Panc1 (cell line): Measurements from ENCODE around the gene FBXL3. TPM values are rescaled to one million over a fixed set of nuclear protein-coding genes. Genes with fewer than 3 reads are reported as not detected.
"Not testable (repeated sequence)": the region's sequence is repeated elsewhere in the genome, so short reads cannot be mapped to it uniquely, and the experiment has no call there.

Experiments used
- ATAC-seq: fragments of 200-7000 bp; cut with Tn5 transposase; 2 replicates; pipeline ENCODE4 v1.9.1; 2020; ENCODE audit warnings: mild to moderate bottlenecking, moderate library complexity
- BruUV-seq: library from RNA; stranded (reverse); fragments of 400-500 nt; replicated peaks from 2 replicates; lab custom pipeline; 2021; lab: Mats Ljungman, UMichigan
- CTCF ChIA-PET: fragments of 300-600 bp; sonication (Branson Sonifier 250); formaldehyde crosslinking; loops from one replicate; lab custom pipeline; 2022; ENCODE audit warnings: antibody characterized with exemption; lab: Charles Lee
- POLR2A ChIA-PET: fragments of 300-600 bp; sonication (Branson Sonifier 250); formaldehyde crosslinking; loops from one replicate; lab custom pipeline; 2022; ENCODE audit warnings: antibody characterized with exemption; lab: Charles Lee
- DNase-seq: peaks from one replicate; pipeline ENCODE4 v3.0.0-alpha.2; 2010; ENCODE audit warnings: low read depth, low spot score
- H3K27ac ChIP-seq: 2 replicates; pipeline ENCODE4 v1.5.1; 2011; ENCODE audit warnings: mild to moderate bottlenecking, low read length, inconsistent platforms
- H3K27me3 ChIP-seq: fragments of 200-500 bp; sonication (Bioruptor generic); 2 replicates; pipeline ENCODE4 v1.6.0; 2014; ENCODE audit warnings: low read length, inconsistent platforms; ENCODE audit not compliant: control insufficient read depth, insufficient read depth
- H3K36me3 ChIP-seq: fragments of 200-500 bp; sonication (Bioruptor generic); 2 replicates; pipeline ENCODE4 v1.5.1; 2014; ENCODE audit warnings: inconsistent platforms, mild to moderate bottlenecking, low read length, moderate library complexity; ENCODE audit not compliant: control insufficient read depth, insufficient read depth
- H3K4me1 ChIP-seq: 2 replicates; pipeline ENCODE4 v1.5.1; 2011; ENCODE audit warnings: inconsistent platforms, mild to moderate bottlenecking, low read length, moderate library complexity; ENCODE audit not compliant: control insufficient read depth, insufficient read depth
- H3K4me3 ChIP-seq, 2 experiments: 2 replicates each; pipeline ENCODE4 v1.5.1; 2011 to 2012; ENCODE audit warnings: low read depth in 2 of 2, low read length in 2 of 2, mild to moderate bottlenecking in 2 of 2, inconsistent platforms in 1 of 2, moderate library complexity in 1 of 2
- H3K9me3 ChIP-seq: fragments of 200-500 bp; sonication (Bioruptor generic); 2 replicates; pipeline ENCODE4 v1.5.1; 2014; ENCODE audit warnings: low read depth, mild to moderate bottlenecking, inconsistent platforms, low read length, moderate library complexity; ENCODE audit not compliant: control insufficient read depth, insufficient read depth
- CTCF ChIP-seq: fragments of 450-650 bp; IDR thresholded peaks from 2 replicates; pipeline ENCODE4 v1.5.1; 2017; ENCODE audit warnings: mild to moderate bottlenecking
- POLR2AphosphoS5 ChIP-seq: IDR thresholded peaks from 2 replicates; pipeline ENCODE4 v1.6.1; 2012; ENCODE audit warnings: mild to moderate bottlenecking, low read depth, low read length, moderate library complexity
- SIN3A ChIP-seq: IDR thresholded peaks from 2 replicates; pipeline ENCODE4 v1.6.1; 2012; ENCODE audit warnings: low read depth, mild to moderate bottlenecking, low read length, moderate library complexity, borderline replicate concordance; ENCODE audit not compliant: insufficient read depth
- TCF7L2 ChIP-seq: IDR thresholded peaks from 2 replicates; pipeline ENCODE4 v1.6.1; 2011; ENCODE audit warnings: mild to moderate bottlenecking, low read depth, low read length, inconsistent platforms
- in situ Hi-C: cut with HindIII; loops from 2 replicates; pipeline ENCODE4 v1.10.0; 2016; ENCODE audit warnings: low sequenced_read_pairs, low pct_unique_long_range_greater_than_20kb
- intact Hi-C: fragments of 100-400 bp; cut with micrococcal nuclease; formaldehyde crosslinking; loops from one replicate; pipeline ENCODE4 v1.10.0; 2022; ENCODE audit not compliant: unreplicated experiment
- total RNA-seq: library from RNA; stranded (reverse); gene quantifications from one replicate; pipeline ENCODE4 v1.2.1, GENCODE V29; 2021; ENCODE audit not compliant: unreplicated experiment
- TF ChIP-seq, protein P1 (sequence below), 2 experiments: IDR thresholded peaks; 2 replicates each; pipeline ENCODE4 v1.6.1; 2011 to 2012; ENCODE audit warnings: low read depth in 2 of 2, control low read depth in 1 of 2, low read length in 1 of 2, mild to moderate bottlenecking in 1 of 2, moderate library complexity in 1 of 2; ENCODE audit not compliant: insufficient read depth in 1 of 2

Gene FBXL3
- total RNA-seq, 1 experiment from 2014 or later, result 18.5 TPM

DNA sequence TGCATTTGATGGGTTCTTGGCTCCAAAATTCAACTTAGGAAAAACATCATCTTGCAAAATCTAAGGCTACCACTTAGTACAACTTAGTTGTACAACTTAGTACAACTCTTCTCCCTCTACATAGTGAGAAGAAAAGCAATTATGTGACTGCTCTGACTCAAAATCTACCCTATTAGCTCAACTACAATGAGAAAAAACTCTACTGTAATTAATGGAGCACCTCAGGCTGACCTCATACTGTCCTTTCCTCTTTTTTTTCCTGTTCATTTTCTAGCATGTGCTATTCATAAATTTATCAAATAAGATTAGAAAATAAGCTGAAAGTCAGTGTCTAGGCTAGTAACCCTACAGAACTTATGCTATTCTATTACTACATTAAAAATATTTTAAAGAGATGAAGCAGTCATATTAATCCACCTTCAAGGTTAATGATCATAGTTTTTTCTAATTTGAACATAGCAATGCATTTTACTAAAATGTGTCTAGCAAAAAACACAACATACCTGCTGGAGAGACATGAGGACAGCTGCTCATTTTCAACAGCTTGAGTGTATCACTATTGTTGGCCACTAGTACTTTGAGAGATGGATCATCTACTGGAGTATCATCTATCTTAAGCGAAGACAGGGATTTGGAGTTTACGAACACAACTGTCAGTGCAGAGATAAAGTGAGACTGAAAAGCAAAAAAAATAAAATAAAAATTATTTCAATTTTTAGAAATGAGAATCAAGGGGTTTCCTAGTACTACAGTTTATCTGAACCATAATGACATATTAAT is 11.9 kb downstream of the FBXL3 start:
- ChIA-PET CTCF (no interaction called here), POLR2A (no interaction called here)
- Histone ChIP-seq H3K9me3 (no peaks in the 10 kb centered on the region), H3K4me3 (no peak overlapping the region), H3K27me3 (no peaks in the 10 kb centered on the region), H3K36me3 (peaks cover 31% of the 10 kb centered on the region), H3K27ac (no peak overlapping the region), H3K4me1 (no peaks in the 10 kb centered on the region)
- in situ Hi-C loops (no loop called here), intact Hi-C loops (no loop called here)
- BruUV-seq, result no TSS peak
- ATAC-seq (no peak), DNase-seq (no peak)
- no peak for TF ChIP-seq CTCF
- no peak for TF ChIP-seq POLR2AphosphoS5
- TF ChIP-seq SIN3A, result no peak
- TF ChIP-seq, protein P1, sequence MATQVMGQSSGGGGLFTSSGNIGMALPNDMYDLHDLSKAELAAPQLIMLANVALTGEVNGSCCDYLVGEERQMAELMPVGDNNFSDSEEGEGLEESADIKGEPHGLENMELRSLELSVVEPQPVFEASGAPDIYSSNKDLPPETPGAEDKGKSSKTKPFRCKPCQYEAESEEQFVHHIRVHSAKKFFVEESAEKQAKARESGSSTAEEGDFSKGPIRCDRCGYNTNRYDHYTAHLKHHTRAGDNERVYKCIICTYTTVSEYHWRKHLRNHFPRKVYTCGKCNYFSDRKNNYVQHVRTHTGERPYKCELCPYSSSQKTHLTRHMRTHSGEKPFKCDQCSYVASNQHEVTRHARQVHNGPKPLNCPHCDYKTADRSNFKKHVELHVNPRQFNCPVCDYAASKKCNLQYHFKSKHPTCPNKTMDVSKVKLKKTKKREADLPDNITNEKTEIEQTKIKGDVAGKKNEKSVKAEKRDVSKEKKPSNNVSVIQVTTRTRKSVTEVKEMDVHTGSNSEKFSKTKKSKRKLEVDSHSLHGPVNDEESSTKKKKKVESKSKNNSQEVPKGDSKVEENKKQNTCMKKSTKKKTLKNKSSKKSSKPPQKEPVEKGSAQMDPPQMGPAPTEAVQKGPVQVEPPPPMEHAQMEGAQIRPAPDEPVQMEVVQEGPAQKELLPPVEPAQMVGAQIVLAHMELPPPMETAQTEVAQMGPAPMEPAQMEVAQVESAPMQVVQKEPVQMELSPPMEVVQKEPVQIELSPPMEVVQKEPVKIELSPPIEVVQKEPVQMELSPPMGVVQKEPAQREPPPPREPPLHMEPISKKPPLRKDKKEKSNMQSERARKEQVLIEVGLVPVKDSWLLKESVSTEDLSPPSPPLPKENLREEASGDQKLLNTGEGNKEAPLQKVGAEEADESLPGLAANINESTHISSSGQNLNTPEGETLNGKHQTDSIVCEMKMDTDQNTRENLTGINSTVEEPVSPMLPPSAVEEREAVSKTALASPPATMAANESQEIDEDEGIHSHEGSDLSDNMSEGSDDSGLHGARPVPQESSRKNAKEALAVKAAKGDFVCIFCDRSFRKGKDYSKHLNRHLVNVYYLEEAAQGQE (IDR thresholded peaks at IDR 0.05; ENCODE audit: insufficient read depth in 1 of 2, low read depth in 2 of 2, low read length in 1 of 2), result no peak
- TF ChIP-seq TCF7L2, result no peak

- TF ChIP-seq CTCF (no peak), POLR2AphosphoS5 (no peak), SIN3A (no peak), TCF7L2 (no peak)
- TF ChIP-seq, protein P1 (IDR thresholded peaks at IDR 0.05; ENCODE audit: insufficient read depth in 1 of 2, low read depth in 2 of 2, low read length in 1 of 2), result no peak
- ChIA-PET POLR2A (no interaction called here), CTCF (no interaction called here)
- Histone ChIP-seq H3K9me3 (no peaks in the 10 kb centered on the region), H3K27ac (no peak overlapping the region), H3K4me1 (no peaks in the 10 kb centered on the region), H3K36me3 (peaks cover 31% of the 10 kb centered on the region), H3K4me3 (no peak overlapping the region), H3K27me3 (no peaks in the 10 kb centered on the region)
- intact Hi-C loops (no loop called here), in situ Hi-C loops (no loop called here)
- DNase-seq (no peak), ATAC-seq (no peak)
- BruUV-seq, result no TSS peak
These were observed 13.0 kb downstream of the FBXL3 start for GRCh38 chr13:77013853-77014542.

DNA sequence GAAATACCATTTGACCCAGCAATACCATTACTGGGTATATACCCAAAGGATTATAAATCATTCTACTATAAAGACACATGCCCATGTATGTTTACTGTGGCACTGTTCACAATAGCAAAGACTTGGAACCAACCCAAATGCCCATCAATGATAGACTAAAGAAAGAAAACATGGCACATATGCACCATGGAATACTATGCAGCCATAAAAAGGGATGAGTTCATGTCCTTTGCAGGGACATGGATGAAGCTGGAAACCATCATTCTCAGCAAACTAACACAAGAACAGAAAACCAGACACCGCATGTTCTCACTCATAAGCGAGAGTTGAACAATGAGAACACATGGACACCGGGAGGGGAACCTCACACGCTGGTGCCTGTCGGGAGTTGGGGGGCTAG is 17.2 kb downstream of the FBXL3 start:
- H3K4me1 ChIP-seq, DNase-seq, POLR2A ChIA-PET, intact Hi-C loops, in situ Hi-C loops, H3K9me3 ChIP-seq, H3K27me3 ChIP-seq, BruUV-seq, ATAC-seq, CTCF ChIA-PET, H3K27ac ChIP-seq, H3K4me3 ChIP-seq: not testable (repeated sequence)
- peaks cover 12% of the 10 kb centered on the region for H3K36me3 ChIP-seq
